Measurements from ENCODE around the gene TUT7. TPM values are rescaled to one million over a fixed set of nuclear protein-coding genes. Genes with fewer than 3 reads are reported as not detected.

Gene TUT7
- total and polyA plus RNA-seq, 2 of the 4 experiments (the other 2 are of a cell fraction) = 13.3 to 33.3 TPM

- Histone ChIP-seq H3K23ac (ENCODE audit: low read depth, low read length) (peak overlapping the region; percentile 38; the same call in 1 of the 2 replicates), H3K4me2 (ENCODE audit: low read depth, low read length) (peak overlapping the region; percentile 8; the same call in 1 of the 2 replicates), H3K18ac (ENCODE audit: low read depth, low read length) (peak overlapping the region; percentile 87; the same call in 1 of the 2 replicates), H2BK20ac (ENCODE audit: low read depth, low read length) (peak overlapping the region; percentile 14; the same call in 1 of the 2 replicates), H4K5ac (ENCODE audit: low read depth, low read length) (peak overlapping the region; percentile 85; the same call in 1 of the 2 replicates), H3K4me3 (ENCODE audit: insufficient read depth, low read depth, low read length) (no peak overlapping the region), H2AK5ac (ENCODE audit: low read depth, low read length) (0 out of 2 replicates have a peak overlapping the region, but pooled peaks have one; percentile 52), H4K91ac (ENCODE audit: insufficient read depth, low read depth, low read length) (peak overlapping the region; percentile 75), H2BK15ac (ENCODE audit: low read depth, low read length) (peak overlapping the region; percentile 68; the same call in 1 of the 3 replicates), H3K4ac (ENCODE audit: low read depth, low read length) (peak overlapping the region; percentile 66), H3K56ac (ENCODE audit: extremely low read depth, insufficient read depth, low read length) (no peak overlapping the region), H3K9me1 (ENCODE audit: insufficient read depth, low read length) (peaks cover 5% of the 10 kb centered on the region; the same call in 1 of the 2 replicates), H2AK9ac (replicated peaks; ENCODE audit: low read depth, low read length, poor library complexity) (peak overlapping the region; percentile 55), H3K4me1 (ENCODE audit: control insufficient read depth, insufficient read depth, low read length) (peaks cover 15% of the 10 kb centered on the region), H3K79me1 (ENCODE audit: low read depth in 1 of 2, low read length in 2 of 2) (peaks cover 7 to 17% of the 10 kb centered on the region in 2 experiments; a peak in 3 of 4 replicates), H3K9me3 (ENCODE audit: control insufficient read depth, insufficient read depth, low read length) (no peaks in the 10 kb centered on the region), H4K8ac (ENCODE audit: low read depth in 2 of 2, low read length in 2 of 2) (peak overlapping the region in 1 of 2 experiments; percentile 11; a peak in 1 of 4 replicates), H2BK120ac (ENCODE audit: low read depth, low read length) (peak overlapping the region; percentile 40; the same call in 1 of the 2 replicates), H3K9ac (ENCODE audit: low read depth, low read length) (no peak overlapping the region), H3K36me3 (ENCODE audit: control insufficient read depth, insufficient read depth, low read length) (peaks cover 30% of the 10 kb centered on the region), H2AFZ (replicated peaks; ENCODE audit: low read length, poor library complexity) (no peak overlapping the region), H3K27me3 (ENCODE audit: control insufficient read depth, insufficient read depth, low read length) (no peaks in the 10 kb centered on the region), H3K27ac (ENCODE audit: insufficient read depth, low read length) (no peak overlapping the region), H4K20me1 (ENCODE audit: insufficient read depth, low read length) (no peaks in the 10 kb centered on the region), H3K14ac (replicated peaks; ENCODE audit: low read depth, low read length) (peak overlapping the region; percentile 33; the same call in 1 of the 2 replicates), H2BK5ac (ENCODE audit: low read depth, low read length, poor library complexity, severe bottlenecking) (peak overlapping the region; percentile 75)
- in situ Hi-C loops (cut with MboI; ENCODE audit: low sequenced_read_pairs) = no loop called here
- DNase-seq (peak; percentile 83), ATAC-seq (ENCODE audit: low read depth) (no peak; the same call in 1 of the 2 replicates)
- intact Hi-C loops (cut with micrococcal nuclease) = loop anchor here (5.0 kb wide), 1 partner anchor 36 kb away; no protein-coding TSS in a partner anchor
- TSS peak; percentile 93 for BruUV-seq (replicated peaks)
- CTCF ChIA-PET = no interaction called here
- dilution Hi-C loops (cut with HindIII; ENCODE audit: low sequenced_read_pairs, unreplicated experiment) = no loop called here
- WGBS, 2 experiments (ENCODE audit: extremely low coverage in 2 of 2, insufficient read length in 1 of 2) = no CpG with 5 or more reads among the region's 8 CpGs
- POLR2A ChIA-PET (ENCODE audit: unreplicated experiment) = no interaction called here
- TF ChIP-seq FOS (IDR thresholded peaks at IDR 0.05; ENCODE audit: low read depth, low read length) (peak; percentile 60; the same call in 1 of the 2 replicates), CEBPB (IDR thresholded peaks at IDR 0.05; ENCODE audit: low read depth, low read length) (no peak), RAD21 (IDR thresholded peaks at IDR 0.05; ENCODE audit: low read length) (no peak), SMC3 (IDR thresholded peaks at IDR 0.05; ENCODE audit: low read depth, low read length) (no peak), MAZ (IDR thresholded peaks at IDR 0.05; ENCODE audit: borderline replicate concordance, low read depth, low read length) (no peak), MXI1 (IDR thresholded peaks at IDR 0.05; ENCODE audit: borderline replicate concordance, low read depth, low read length) (peak; percentile 82; the same call in 1 of the 2 replicates), RCOR1 (IDR thresholded peaks at IDR 0.05; ENCODE audit: insufficient replicate concordance, low read length) (no peak), MAFK (IDR thresholded peaks at IDR 0.05; ENCODE audit: low read depth, low read length) (no peak), NFE2L2 (IDR thresholded peaks at IDR 0.05; ENCODE audit: low read depth, low read length) (no peak), BHLHE40 (IDR thresholded peaks at IDR 0.05; ENCODE audit: low read depth, low read length) (peak; percentile 75; the same call in 1 of the 2 replicates), USF2 (IDR thresholded peaks at IDR 0.05; ENCODE audit: low read depth, low read length) (no peak), CTCF (conservative IDR thresholded peaks at IDR 0.05; ENCODE audit: low read depth, low read length) (no peak)
- TF ChIP-seq, protein P1, sequence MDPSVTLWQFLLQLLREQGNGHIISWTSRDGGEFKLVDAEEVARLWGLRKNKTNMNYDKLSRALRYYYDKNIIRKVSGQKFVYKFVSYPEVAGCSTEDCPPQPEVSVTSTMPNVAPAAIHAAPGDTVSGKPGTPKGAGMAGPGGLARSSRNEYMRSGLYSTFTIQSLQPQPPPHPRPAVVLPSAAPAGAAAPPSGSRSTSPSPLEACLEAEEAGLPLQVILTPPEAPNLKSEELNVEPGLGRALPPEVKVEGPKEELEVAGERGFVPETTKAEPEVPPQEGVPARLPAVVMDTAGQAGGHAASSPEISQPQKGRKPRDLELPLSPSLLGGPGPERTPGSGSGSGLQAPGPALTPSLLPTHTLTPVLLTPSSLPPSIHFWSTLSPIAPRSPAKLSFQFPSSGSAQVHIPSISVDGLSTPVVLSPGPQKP (IDR thresholded peaks at IDR 0.05; ENCODE audit: borderline replicate concordance, low read depth, low read length) = no peak
These were observed 31.1 kb downstream of the TUT7 start for GRCh38 chr9:86322973-86323644.
